NCI-H2171 treated with DMSO at 0.1 percent for 48 hours (cell line): Measurements from ENCODE around the gene BRD8.

Experiments
- DNase-seq: peaks from one replicate; lab custom pipeline; 2025; lab: John Stamatoyannopoulos, UW

Gene BRD8

GRCh38 chr5:138102454-138103318, 75.7 kb downstream of the BRD8 start:
- DNase-seq = no peak

- no peak for DNase-seq
These were observed 81.2 kb downstream of the BRD8 start for GRCh38 chr5:138096997-138097828.

- DNase-seq = no peak
These were observed 82.1 kb downstream of the BRD8 start for GRCh38 chr5:138096363-138096762.

- no peak for DNase-seq
These were observed 83.1 kb downstream of the BRD8 start for GRCh38 chr5:138095100-138095907.

- DNase-seq = no peak
These were observed 85.4 kb downstream of the BRD8 start for GRCh38 chr5:138093036-138093435.

GRCh38 chr5:138092301-138092700, 86.1 kb downstream of the BRD8 start:
- no peak for DNase-seq

GRCh38 chr5:138091685-138092084, 86.7 kb downstream of the BRD8 start:
- DNase-seq = no peak
